DND-41 (cell line): ENCODE data around the gene RGS7.

Source experiments
- ATAC-seq: fragments of 200-7000 bp; cut with Tn5 transposase; 3 replicates; pipeline ENCODE4 v1.9.1; 2021; ENCODE audit warnings: low read depth; ENCODE audit not compliant: insufficient read depth
- DNase-seq: peaks from one replicate; pipeline ENCODE4 v3.0.0-alpha.2; 2020
- H2AFZ ChIP-seq: 2 replicates; pipeline ENCODE4 v1.6.0; 2012; ENCODE audit warnings: low read depth, low read length
- H3K27ac ChIP-seq: 2 replicates; pipeline ENCODE4 v1.5.1; 2012; ENCODE audit warnings: low read length, inconsistent platforms
- H3K27me3 ChIP-seq: fragments of 200-600 bp; sonication (generic); 2 replicates; pipeline ENCODE4 v1.6.0; 2012; ENCODE audit warnings: low read length, mild to moderate bottlenecking, inconsistent platforms; ENCODE audit not compliant: insufficient read depth, poor library complexity
- H3K36me3 ChIP-seq: 2 replicates; pipeline ENCODE4 v1.5.1; 2012; ENCODE audit warnings: low read length, inconsistent platforms; ENCODE audit not compliant: insufficient read depth
- H3K4me1 ChIP-seq: 2 replicates; pipeline ENCODE4 v1.5.1; 2012; ENCODE audit warnings: mild to moderate bottlenecking, low read length; ENCODE audit not compliant: insufficient read depth
- H3K4me2 ChIP-seq: 2 replicates; pipeline ENCODE4 v1.6.0; 2012; ENCODE audit warnings: mild to moderate bottlenecking, moderate library complexity, low read length, inconsistent platforms; ENCODE audit not compliant: insufficient read depth
- H3K4me3 ChIP-seq, 2 experiments: fragments of 200-600 bp in 1 of 2; shearing (Covaris generic) in 1 of 2; 2 replicates each; pipeline ENCODE4 v1.5.1; 2012 to 2016; ENCODE audit warnings: inconsistent platforms in 2 of 2, low read length in 2 of 2, mild to moderate bottlenecking in 2 of 2, low read depth in 1 of 2, moderate library complexity in 1 of 2
- H3K79me2 ChIP-seq: 2 replicates; pipeline ENCODE4 v1.6.0; 2012; ENCODE audit warnings: low read length, inconsistent platforms; ENCODE audit not compliant: insufficient read depth
- H3K9ac ChIP-seq: 2 replicates; pipeline ENCODE4 v1.6.0; 2012; ENCODE audit warnings: low read depth, mild to moderate bottlenecking, inconsistent platforms, low read length, moderate library complexity
- H3K9me3 ChIP-seq: 2 replicates; pipeline ENCODE4 v1.5.1; 2012; ENCODE audit warnings: low read length, moderate library complexity, mild to moderate bottlenecking, inconsistent platforms; ENCODE audit not compliant: insufficient read depth, severe bottlenecking
- H4K20me1 ChIP-seq: 2 replicates; pipeline ENCODE4 v1.6.0; 2012; ENCODE audit warnings: low read length; ENCODE audit not compliant: insufficient read depth
- CTCF ChIP-seq: IDR thresholded peaks from 2 replicates; pipeline ENCODE4 v1.5.1; 2012; ENCODE audit warnings: borderline replicate concordance, low read length, moderate library complexity, mild to moderate bottlenecking; ENCODE audit not compliant: poor library complexity, severe bottlenecking; ENCODE audit errors: extremely low read depth
- EZH2 ChIP-seq: IDR thresholded peaks from 3 replicates; pipeline ENCODE4 v1.6.1; 2012; ENCODE audit warnings: borderline replicate concordance, low read depth, mild to moderate bottlenecking, moderate library complexity, low read length, inconsistent platforms; ENCODE audit not compliant: severe bottlenecking

RGS7 gene

GRCh38 chr1:240843798-240844197 lies 513.2 kb downstream of the RGS7 start:
- Histone ChIP-seq H3K79me2 (no peaks in the 10 kb centered on the region), H3K27me3 (no peaks in the 10 kb centered on the region), H3K9me3 (no peaks in the 10 kb centered on the region), H4K20me1 (no peaks in the 10 kb centered on the region), H2AFZ (peak overlapping the region; percentile 25; the same call in 1 of the 2 replicates), H3K4me3 (no peak overlapping the region), H3K4me2 (no peak overlapping the region), H3K9ac (no peak overlapping the region), H3K27ac (no peak overlapping the region), H3K36me3 (no peaks in the 10 kb centered on the region), H3K4me1 (no peaks in the 10 kb centered on the region)
- TF ChIP-seq EZH2 = no peak
- TF ChIP-seq CTCF = no peak
- ATAC-seq (no peak), DNase-seq (no peak)

DNA sequence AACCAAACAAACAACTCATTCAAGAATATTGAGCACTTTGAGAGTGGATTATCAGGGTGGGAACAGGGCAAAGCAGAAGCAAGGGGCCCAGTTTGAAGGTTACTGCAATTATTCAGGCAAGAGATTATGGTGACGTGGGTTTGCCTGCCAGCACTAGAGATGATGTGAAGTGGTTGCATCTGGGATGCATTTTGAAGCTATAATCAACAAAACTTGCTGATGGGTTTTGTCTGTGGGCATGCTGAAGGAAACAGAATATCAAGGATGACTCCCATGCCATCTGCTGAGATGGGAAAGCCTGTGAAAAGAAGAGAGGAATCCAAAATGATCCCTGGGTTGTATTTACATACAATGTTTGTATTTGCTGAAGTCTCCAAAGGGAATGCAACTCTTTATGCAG lies 520.7 kb downstream of the RGS7 start:
- no peak for TF ChIP-seq CTCF
- no peak for TF ChIP-seq EZH2
- no peaks in the 10 kb centered on the region for H3K4me1 ChIP-seq
- H3K9me3 ChIP-seq = no peaks in the 10 kb centered on the region
- no peak for ATAC-seq
- no peak for DNase-seq
- no peaks in the 10 kb centered on the region for H3K36me3 ChIP-seq
- H3K27me3 ChIP-seq = no peaks in the 10 kb centered on the region
- H2AFZ ChIP-seq = no peak overlapping the region
- no peak overlapping the region for H3K4me3 ChIP-seq
- H3K27ac ChIP-seq = no peak overlapping the region
- no peak overlapping the region for H3K9ac ChIP-seq
- H3K79me2 ChIP-seq = no peaks in the 10 kb centered on the region
- no peaks in the 10 kb centered on the region for H4K20me1 ChIP-seq
- no peak overlapping the region for H3K4me2 ChIP-seq

DNA sequence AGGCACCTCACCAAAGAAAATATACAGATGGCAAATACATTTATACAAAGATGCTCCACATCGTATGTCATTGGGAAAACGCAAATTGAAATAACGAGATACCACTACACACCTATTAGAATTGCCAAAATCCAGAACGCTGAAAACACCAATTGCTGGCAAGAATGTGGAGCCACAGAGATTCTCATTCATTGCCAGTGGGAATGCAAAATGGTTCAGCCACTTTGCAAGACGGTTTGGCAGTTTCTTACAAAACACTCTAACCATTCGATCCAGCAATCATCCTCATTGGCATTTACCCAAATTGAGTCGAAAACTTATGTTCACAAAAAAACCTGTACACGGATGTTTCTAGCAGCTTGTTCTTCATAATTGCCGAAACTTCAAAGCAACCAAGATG lies 521.7 kb downstream of the RGS7 start:
- no peaks in the 10 kb centered on the region for H3K36me3 ChIP-seq
- no peak for ATAC-seq
- no peak for TF ChIP-seq CTCF
- TF ChIP-seq EZH2 = no peak

DNA sequence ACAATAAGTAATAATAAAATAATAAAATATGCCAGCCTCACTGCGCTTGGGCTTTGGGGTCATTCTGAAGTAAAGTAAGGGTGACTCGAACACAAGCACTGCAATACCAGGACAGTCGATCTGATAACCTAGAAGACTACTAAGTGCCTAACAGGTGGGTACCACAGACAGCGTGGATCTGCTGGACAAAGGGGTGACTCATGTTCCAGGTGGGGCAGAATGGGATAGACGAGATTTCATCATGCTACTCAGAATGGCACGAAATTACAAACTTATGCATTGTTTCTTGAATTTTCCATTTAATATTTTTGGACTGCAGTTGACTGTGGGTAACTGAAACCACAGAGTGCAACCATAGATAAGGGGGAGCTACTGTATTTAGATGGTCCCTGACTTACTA lies 523.9 kb downstream of the RGS7 start:
- no peak overlapping the region for H2AFZ ChIP-seq
- H3K9ac ChIP-seq = no peak overlapping the region
- ATAC-seq (no peak), DNase-seq (no peak)
- H3K4me3 ChIP-seq = no peak overlapping the region
- TF ChIP-seq CTCF (no peak), EZH2 (no peak)
- no peaks in the 10 kb centered on the region for H3K79me2 ChIP-seq
- H4K20me1 ChIP-seq = no peaks in the 10 kb centered on the region
- H3K27ac ChIP-seq = no peak overlapping the region
- no peaks in the 10 kb centered on the region for H3K36me3 ChIP-seq
- H3K9me3 ChIP-seq = no peaks in the 10 kb centered on the region
- no peaks in the 10 kb centered on the region for H3K27me3 ChIP-seq
- H3K4me2 ChIP-seq = no peak overlapping the region
- H3K4me1 ChIP-seq = no peaks in the 10 kb centered on the region

More for the DNA sequence above, 521.7 kb downstream of the RGS7 start:
- H3K4me3 ChIP-seq = no peak overlapping the region
- H3K4me2 ChIP-seq = no peak overlapping the region
- DNase-seq = no peak
- no peak overlapping the region for H3K9ac ChIP-seq
- H3K79me2 ChIP-seq = no peaks in the 10 kb centered on the region
- no peak overlapping the region for H2AFZ ChIP-seq
- H3K4me1 ChIP-seq = no peaks in the 10 kb centered on the region
- H3K27ac ChIP-seq = no peak overlapping the region
- no peaks in the 10 kb centered on the region for H3K9me3 ChIP-seq
- H3K27me3 ChIP-seq = no peaks in the 10 kb centered on the region
- no peaks in the 10 kb centered on the region for H4K20me1 ChIP-seq
